NCI-H345 treated with DMSO at 0.1 percent for 48 hours (cell line): Measurements from ENCODE around the gene FOLR2.
"Not testable (repeated sequence)": the region's sequence is repeated elsewhere in the genome, so short reads cannot be mapped to it uniquely, and the experiment has no call there.

Experiments
- DNase-seq: peaks from one replicate; lab custom pipeline; 2025; ENCODE audit not compliant: unreplicated experiment; lab: John Stamatoyannopoulos, UW

The FOLR2 gene

GRCh38 chr11:72216638-72217037, at the start of gene FOLR2:
TSS of gene FOLR2 (plus strand) at chr11:72216794. CDS start at chr11:72218585, 1,791 bp downstream.
- DNase-seq, result no peak

- not testable (repeated sequence) for DNase-seq
Observed at GRCh38 chr11:72169046-72169555, 47.5 kb upstream of the FOLR2 start.

GRCh38 chr11:72169754-72170153, 46.8 kb upstream of the FOLR2 start:
- DNase-seq, result not testable (repeated sequence)

- DNase-seq, result not testable (repeated sequence)
Observed at GRCh38 chr11:72172043-72172442, 44.6 kb upstream of the FOLR2 start.

- no peak for DNase-seq
Observed at GRCh38 chr11:72173291-72173690, 43.3 kb upstream of the FOLR2 start.

GRCh38 chr11:72174302-72175070, 42.1 kb upstream of the FOLR2 start:
- no peak for DNase-seq

GRCh38 chr11:72177656-72178055, 38.9 kb upstream of the FOLR2 start:
- no peak for DNase-seq

- DNase-seq, result no peak
Observed at GRCh38 chr11:72179049-72179803, 37.4 kb upstream of the FOLR2 start.

- no peak for DNase-seq
Observed at GRCh38 chr11:72179804-72180396, 36.7 kb upstream of the FOLR2 start.

GRCh38 chr11:72180892-72181552, 35.6 kb upstream of the FOLR2 start:
- DNase-seq, result not testable (repeated sequence)

GRCh38 chr11:72181553-72181958, 35.0 kb upstream of the FOLR2 start:
- not testable (repeated sequence) for DNase-seq

- no peak for DNase-seq
Observed at GRCh38 chr11:72188267-72188666, 28.3 kb upstream of the FOLR2 start.

- DNase-seq, result no peak
Observed at GRCh38 chr11:72189455-72190250, 26.9 kb upstream of the FOLR2 start.

GRCh38 chr11:72190631-72191071, 25.9 kb upstream of the FOLR2 start:
- no peak for DNase-seq

GRCh38 chr11:72191961-72192381, 24.6 kb upstream of the FOLR2 start, which contains the start of gene FOLR1:
TSS of gene FOLR1 (plus strand) at chr11:72192140. CDS start at chr11:72192174, 34 bp downstream.
- no peak for DNase-seq

- DNase-seq, result no peak
Observed at GRCh38 chr11:72195518-72196270, 20.9 kb upstream of the FOLR2 start.

- not testable (repeated sequence) for DNase-seq
Observed at GRCh38 chr11:72201445-72201844, 15.1 kb upstream of the FOLR2 start.

GRCh38 chr11:72202571-72202970, 14.0 kb upstream of the FOLR2 start:
- DNase-seq, result no peak

GRCh38 chr11:72203163-72203562, 13.4 kb upstream of the FOLR2 start:
- no peak for DNase-seq
